H1 (cell line): ENCODE measurements around the gene ASIC2.

ENCODE experiments used
- CREB1 ChIP-seq: IDR thresholded peaks from 2 replicates; pipeline ENCODE4 v1.6.1; 2012; ENCODE audit warnings: inconsistent platforms
- CTCF ChIP-seq, 3 experiments: IDR thresholded peaks; 1 replicate in 2 of 3; 2 replicates in 1 of 3; pipeline versions ENCODE4 v1.5.1 to v1.6.1; 2011; ENCODE audit warnings: low read length in 3 of 3, mild to moderate bottlenecking in 3 of 3, inconsistent platforms in 2 of 3, low read depth in 1 of 3, moderate library complexity in 1 of 3; ENCODE audit not compliant: insufficient read depth in 1 of 3; ENCODE audit errors: control extremely low read depth in 1 of 3
- POLR2A ChIP-seq, 2 experiments: IDR thresholded peaks; 1 replicate in 1 of 2; 2 replicates in 1 of 2; pipeline ENCODE4 v1.6.1; 2011; ENCODE audit warnings: low read depth in 2 of 2, low read length in 2 of 2, mild to moderate bottlenecking in 2 of 2; ENCODE audit errors: control extremely low read depth in 1 of 2
- RFX5 ChIP-seq: IDR thresholded peaks from 2 replicates; pipeline ENCODE4 v1.6.1; 2011; ENCODE audit warnings: low read depth, low read length, improper control_type of control experiment, borderline replicate concordance
- SIN3A ChIP-seq, 2 experiments: IDR thresholded peaks in 1 of 2; conservative IDR thresholded peaks in 1 of 2; 2 replicates each; pipeline ENCODE4 v1.6.1; 2011 to 2012; ENCODE audit warnings: low read length in 2 of 2, improper control_type of control experiment in 1 of 2, low read depth in 1 of 2, mild to moderate bottlenecking in 1 of 2
- SRF ChIP-seq: IDR thresholded peaks from 2 replicates; pipeline ENCODE4 v1.6.1; 2011; ENCODE audit warnings: mild to moderate bottlenecking, low read depth, low read length, moderate library complexity
- SUZ12 ChIP-seq: fragments of 200-600 bp; sonication (generic); IDR thresholded peaks from 2 replicates; pipeline ENCODE4 v1.6.1; 2012; ENCODE audit warnings: mild to moderate bottlenecking, inconsistent platforms, low read length, moderate library complexity, mixed read lengths
- TEAD4 ChIP-seq: IDR thresholded peaks from 2 replicates; pipeline ENCODE4 v1.6.1; 2012; ENCODE audit warnings: low read depth, low read length, inconsistent platforms, mixed read lengths
- YY1 ChIP-seq: IDR thresholded peaks from 2 replicates; pipeline ENCODE4 v1.6.1; 2011; ENCODE audit warnings: low read depth, mild to moderate bottlenecking, low read length
- ZNF274 ChIP-seq: IDR thresholded peaks from 2 replicates; pipeline ENCODE4 v1.7.0; 2012; ENCODE audit warnings: low read length, borderline replicate concordance; ENCODE audit errors: extremely low read depth
- TF ChIP-seq, protein P1 (sequence below): IDR thresholded peaks from 2 replicates; pipeline ENCODE4 v1.6.1; 2012; ENCODE audit warnings: inconsistent platforms

- TF ChIP-seq YY1 (no peak), RFX5 (no peak), SIN3A (conservative IDR thresholded peaks at IDR 0.05 in 1 of 2, IDR thresholded peaks at IDR 0.05 in 1 of 2; ENCODE audit: low read depth in 1 of 2, low read length in 2 of 2) (no peak), TEAD4 (no peak), CREB1 (no peak), POLR2A (IDR thresholded peaks at IDR 0.05; ENCODE audit: control extremely low read depth in 1 of 2, low read depth in 2 of 2, low read length in 2 of 2) (no peak), CTCF (IDR thresholded peaks at IDR 0.05; ENCODE audit: control extremely low read depth in 1 of 3, insufficient read depth in 1 of 3, low read depth in 1 of 3, low read length in 3 of 3) (no peak), ZNF274 (no peak), SRF (no peak), SUZ12 (no peak)
- TF ChIP-seq, protein P1, sequence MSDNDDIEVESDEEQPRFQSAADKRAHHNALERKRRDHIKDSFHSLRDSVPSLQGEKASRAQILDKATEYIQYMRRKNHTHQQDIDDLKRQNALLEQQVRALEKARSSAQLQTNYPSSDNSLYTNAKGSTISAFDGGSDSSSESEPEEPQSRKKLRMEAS: no peak
Measured at GRCh38 chr17:32998887-32999228, 294.2 kb downstream of the ASIC2 start.
